WTC11 (cell line): ENCODE results near the gene ZNF821. TPM values are rescaled to one million over a fixed set of nuclear protein-coding genes. Genes with fewer than 3 reads are reported as not detected.
"Not testable (repeated sequence)": the region's sequence is repeated elsewhere in the genome, so short reads cannot be mapped to it uniquely, and the experiment has no call there.

Experiments
- ATAC-seq: fragments of 200-7000 bp; cut with Tn5 transposase; 2 replicates; pipeline ENCODE4 v1.10.0; 2021; ENCODE audit warnings: mild to moderate bottlenecking, moderate library complexity
- CTCF ChIA-PET: fragments of 300-600 bp; sonication (Branson Sonifier 250); formaldehyde crosslinking; loops from one replicate; lab custom pipeline; 2021; ENCODE audit warnings: antibody characterized with exemption; lab: Charles Lee
- POLR2A ChIA-PET: fragments of 350-600 bp; sonication (Branson Sonifier 250); formaldehyde crosslinking; loops from one replicate; lab custom pipeline; 2021; ENCODE audit warnings: antibody characterized with exemption; lab: Charles Lee
- DNase-seq: peaks from one replicate; pipeline ENCODE4 v3.0.0; 2021; ENCODE audit warnings: low spot score
- H3K27ac Mint-ChIP-seq: 2 replicates; pipeline ENCODE4 v1.8.0; 2021; ENCODE audit warnings: mixed read lengths
- H3K27me3 Mint-ChIP-seq: 2 replicates; pipeline ENCODE4 v1.8.0; 2021; ENCODE audit warnings: low read depth, mild to moderate bottlenecking, moderate library complexity, mixed read lengths
- H3K36me3 Mint-ChIP-seq: 2 replicates; pipeline ENCODE4 v1.8.0; 2021; ENCODE audit warnings: mixed read lengths
- H3K4me1 Mint-ChIP-seq: 2 replicates; pipeline ENCODE4 v1.8.0; 2022; ENCODE audit warnings: mixed read lengths
- H3K4me3 Mint-ChIP-seq: 2 replicates; pipeline ENCODE4 v1.8.0; 2021; ENCODE audit warnings: mild to moderate bottlenecking, moderate library complexity, mixed read lengths
- H3K9me3 Mint-ChIP-seq: 2 replicates; pipeline ENCODE4 v1.8.0; 2021; ENCODE audit warnings: mixed read lengths
- AR ChIP-seq: fragments of 250-450 bp; sonication (Bioruptor Pico); IDR thresholded peaks from 2 replicates; pipeline ENCODE4 v1.9.0; 2021; ENCODE audit warnings: mild to moderate bottlenecking
- CREB1 ChIP-seq: sonication (generic); formaldehyde crosslinking; IDR thresholded peaks from 2 replicates; pipeline ENCODE4 v1.8.0; 2023; ENCODE audit warnings: mild to moderate bottlenecking, missing genetic modification reagents
- ETV6 ChIP-seq: sonication (generic); formaldehyde crosslinking; IDR thresholded peaks from 2 replicates; pipeline ENCODE4 v1.8.1; 2022; ENCODE audit warnings: mild to moderate bottlenecking, missing genetic modification reagents
- GABPB1 ChIP-seq: sonication (generic); formaldehyde crosslinking; IDR thresholded peaks from 2 replicates; pipeline ENCODE4 v1.8.1; 2023; ENCODE audit warnings: mild to moderate bottlenecking, missing genetic modification reagents
- HMGXB4 ChIP-seq: sonication (generic); formaldehyde crosslinking; IDR thresholded peaks from 2 replicates; pipeline ENCODE4 v1.8.1; 2023; ENCODE audit warnings: mild to moderate bottlenecking, moderate library complexity, missing genetic modification reagents
- JUN ChIP-seq: sonication (generic); formaldehyde crosslinking; IDR thresholded peaks from 2 replicates; pipeline ENCODE4 v1.8.0; 2023; ENCODE audit warnings: mild to moderate bottlenecking, missing genetic modification reagents
- NFE2L1 ChIP-seq: sonication (generic); formaldehyde crosslinking; IDR thresholded peaks from 2 replicates; pipeline ENCODE4 v1.8.1; 2023; ENCODE audit warnings: missing genetic modification reagents
- NR1H2 ChIP-seq: sonication (generic); formaldehyde crosslinking; IDR thresholded peaks from 2 replicates; pipeline ENCODE4 v1.9.0; 2021; ENCODE audit warnings: mild to moderate bottlenecking, moderate library complexity, missing genetic modification reagents
- NR2C2 ChIP-seq: sonication (generic); formaldehyde crosslinking; IDR thresholded peaks from 2 replicates; pipeline ENCODE4 v1.8.0; 2022; ENCODE audit warnings: mild to moderate bottlenecking, missing genetic modification reagents
- PRRX2 ChIP-seq: fragments of 250-450 bp; sonication (Bioruptor Pico); IDR thresholded peaks from 2 replicates; pipeline ENCODE4 v1.8.0; 2021; ENCODE audit warnings: mild to moderate bottlenecking
- SMAD4 ChIP-seq: sonication (generic); formaldehyde crosslinking; IDR thresholded peaks from 2 replicates; pipeline ENCODE4 v1.8.0; 2022; ENCODE audit warnings: mild to moderate bottlenecking, missing genetic modification reagents
- ZBTB43 ChIP-seq: sonication (generic); formaldehyde crosslinking; IDR thresholded peaks from 2 replicates; pipeline ENCODE4 v1.8.1; 2023; ENCODE audit warnings: mild to moderate bottlenecking, missing genetic modification reagents
- ZNF121 ChIP-seq: sonication (generic); formaldehyde crosslinking; IDR thresholded peaks from 2 replicates; pipeline ENCODE4 v1.8.0; 2023; ENCODE audit warnings: missing genetic modification reagents
- ZNF138 ChIP-seq: sonication (generic); formaldehyde crosslinking; conservative IDR thresholded peaks from 2 replicates; pipeline ENCODE4 v1.8.1; 2022; ENCODE audit warnings: mild to moderate bottlenecking, moderate library complexity, missing genetic modification reagents
- ZNF219 ChIP-seq: sonication (generic); formaldehyde crosslinking; IDR thresholded peaks from 2 replicates; pipeline ENCODE4 v1.8.0; 2023; ENCODE audit warnings: missing genetic modification reagents, mild to moderate bottlenecking, borderline replicate concordance
- ZNF317 ChIP-seq: sonication (generic); formaldehyde crosslinking; IDR thresholded peaks from 2 replicates; pipeline ENCODE4 v1.8.1; 2023; ENCODE audit warnings: low read depth, mild to moderate bottlenecking, moderate library complexity, missing genetic modification reagents, borderline replicate concordance
- ZNF423 ChIP-seq: fragments of 250-450 bp; sonication (Bioruptor Pico); IDR thresholded peaks from 2 replicates; pipeline ENCODE4 v2.1.2; 2022; ENCODE audit warnings: mild to moderate bottlenecking, moderate library complexity
- total RNA-seq: library from RNA; stranded (reverse); gene quantifications from 3 replicates; pipeline ENCODE4 v1.2.3, GENCODE V29; 2021
- TF ChIP-seq, protein P1 (sequence below): sonication (generic); formaldehyde crosslinking; IDR thresholded peaks from 2 replicates; pipeline ENCODE4 v1.8.0; 2022; ENCODE audit warnings: mild to moderate bottlenecking, missing genetic modification reagents
- TF ChIP-seq, protein P2 (sequence below): sonication (generic); formaldehyde crosslinking; conservative IDR thresholded peaks from 2 replicates; pipeline ENCODE4 v1.8.1; 2022; ENCODE audit warnings: mild to moderate bottlenecking, missing genetic modification reagents
- TF ChIP-seq, protein P3 (sequence below): sonication (generic); formaldehyde crosslinking; IDR thresholded peaks from 2 replicates; pipeline ENCODE4 v1.8.0; 2022; ENCODE audit warnings: mild to moderate bottlenecking, missing genetic modification reagents
- TF ChIP-seq, protein P4 (sequence below): fragments of 250-450 bp; sonication (Bioruptor Pico); IDR thresholded peaks from 2 replicates; pipeline ENCODE4 v2.1.2; 2022; ENCODE audit warnings: mild to moderate bottlenecking, moderate library complexity

ZNF821 gene
- total RNA-seq, 1 experiment from 2014 or later: 16.2 TPM

DNA sequence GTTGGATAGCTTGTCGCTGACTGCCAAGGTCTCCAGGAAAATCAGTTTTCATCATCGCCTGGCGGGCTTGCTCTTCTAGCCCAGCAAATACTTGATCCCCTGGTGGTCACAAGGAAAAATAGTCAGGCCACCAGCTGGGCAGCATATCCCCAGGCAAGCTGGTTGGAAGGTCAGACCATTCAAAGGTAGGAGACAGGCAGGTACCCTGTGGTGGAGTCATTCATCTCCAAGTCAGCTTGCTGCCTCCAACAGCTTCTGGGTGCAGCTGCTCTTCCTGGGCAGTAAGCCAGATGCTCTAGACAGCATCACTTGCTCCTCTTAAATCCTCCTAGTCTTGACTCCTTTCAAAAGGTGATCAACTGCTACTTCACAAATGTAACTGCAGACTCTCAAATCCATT, 16.0 kb downstream of the ZNF821 start:
- POLR2A ChIA-PET: no interaction called here
- H3K27ac Mint-ChIP-seq: peak overlapping the region; percentile 75
- CTCF ChIA-PET: interaction anchor here (0.6 to 1.4 kb wide), 4 partner anchors 9 to 85 kb away, joined by 3 to 7 read pairs (median 3); no protein-coding TSS in a partner anchor
- H3K4me1 Mint-ChIP-seq: peaks cover 10% of the 10 kb centered on the region
- ATAC-seq (peak; percentile 57), DNase-seq (no peak)
- TF ChIP-seq HMGXB4 (CRISPR knock-in tag) (no peak), ETV6 (CRISPR knock-in tag) (no peak), AR (no peak), JUN (CRISPR knock-in tag) (no peak), ZNF423 (CRISPR knock-in tag) (peak; percentile 76)
- H3K27me3 Mint-ChIP-seq: no peaks in the 10 kb centered on the region
- H3K9me3 Mint-ChIP-seq: no peaks in the 10 kb centered on the region
- peaks cover 31% of the 10 kb centered on the region for H3K36me3 Mint-ChIP-seq
- H3K4me3 Mint-ChIP-seq: no peak overlapping the region

- peaks cover 10% of the 10 kb centered on the region for H3K4me1 Mint-ChIP-seq
- POLR2A ChIA-PET: not testable (repeated sequence)
Measured at GRCh38 chr16:71867175-71867574, 16.8 kb downstream of the ZNF821 start.

DNA sequence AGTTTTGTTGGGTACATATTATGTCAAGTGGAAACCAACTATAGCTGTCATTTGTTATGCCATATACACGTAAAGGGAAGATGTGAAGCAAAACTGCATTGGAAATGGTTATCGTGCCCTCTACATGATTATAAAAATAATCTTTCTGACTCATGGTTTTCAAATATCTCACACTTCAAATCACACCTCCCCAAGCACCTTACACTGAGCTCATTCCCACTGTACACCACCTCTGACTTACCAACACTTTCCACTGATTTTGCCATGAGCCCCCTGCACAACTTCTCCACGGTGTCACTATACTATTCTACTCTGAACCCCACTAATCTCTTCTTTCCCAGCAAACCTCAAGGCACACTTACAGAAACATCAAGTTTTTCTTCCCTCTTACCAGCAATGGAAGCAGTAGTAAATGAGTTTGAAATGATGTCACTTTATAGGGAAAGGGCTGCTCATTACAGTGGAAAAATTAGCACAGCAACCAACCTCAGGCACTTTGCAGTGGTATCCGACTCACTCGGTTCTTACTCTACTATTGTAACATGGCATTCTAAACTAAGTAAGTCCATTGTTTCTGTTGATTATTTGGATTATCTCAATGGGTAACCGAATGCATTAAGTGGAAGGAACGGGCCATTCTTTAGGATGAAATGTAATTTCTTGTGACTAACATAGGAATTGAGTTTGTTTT, 18.7 kb downstream of the ZNF821 start:
- Mint-ChIP-seq H3K4me1 (peaks cover 10% of the 10 kb centered on the region), H3K27ac (no peak overlapping the region), H3K27me3 (no peaks in the 10 kb centered on the region), H3K4me3 (no peak overlapping the region), H3K9me3 (no peaks in the 10 kb centered on the region), H3K36me3 (peaks cover 44% of the 10 kb centered on the region)
- no peak for ATAC-seq
- CTCF ChIA-PET: interaction anchor here (0.7 to 2.1 kb wide), 2 partner anchors 17 to 18 kb away, joined by 4 to 13 read pairs; partner anchors contain the start of gene ZNF821
- no peak for TF ChIP-seq ZNF138 (CRISPR knock-in tag)
- no peak for TF ChIP-seq SMAD4 (CRISPR knock-in tag)
- TF ChIP-seq, protein P1, sequence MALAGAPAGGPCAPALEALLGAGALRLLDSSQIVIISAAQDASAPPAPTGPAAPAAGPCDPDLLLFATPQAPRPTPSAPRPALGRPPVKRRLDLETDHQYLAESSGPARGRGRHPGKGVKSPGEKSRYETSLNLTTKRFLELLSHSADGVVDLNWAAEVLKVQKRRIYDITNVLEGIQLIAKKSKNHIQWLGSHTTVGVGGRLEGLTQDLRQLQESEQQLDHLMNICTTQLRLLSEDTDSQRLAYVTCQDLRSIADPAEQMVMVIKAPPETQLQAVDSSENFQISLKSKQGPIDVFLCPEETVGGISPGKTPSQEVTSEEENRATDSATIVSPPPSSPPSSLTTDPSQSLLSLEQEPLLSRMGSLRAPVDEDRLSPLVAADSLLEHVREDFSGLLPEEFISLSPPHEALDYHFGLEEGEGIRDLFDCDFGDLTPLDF: no peak
- no peak for TF ChIP-seq GABPB1 (CRISPR knock-in tag)
- TF ChIP-seq, protein P2, sequence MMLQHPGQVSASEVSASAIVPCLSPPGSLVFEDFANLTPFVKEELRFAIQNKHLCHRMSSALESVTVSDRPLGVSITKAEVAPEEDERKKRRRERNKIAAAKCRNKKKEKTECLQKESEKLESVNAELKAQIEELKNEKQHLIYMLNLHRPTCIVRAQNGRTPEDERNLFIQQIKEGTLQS (CRISPR knock-in tag): no peak
- no peak for TF ChIP-seq PRRX2
- no peak for TF ChIP-seq ZBTB43 (CRISPR knock-in tag)
- no peak for TF ChIP-seq NR1H2 (CRISPR knock-in tag)
- TF ChIP-seq ZNF317 (CRISPR knock-in tag): no peak
- TF ChIP-seq, protein P3, sequence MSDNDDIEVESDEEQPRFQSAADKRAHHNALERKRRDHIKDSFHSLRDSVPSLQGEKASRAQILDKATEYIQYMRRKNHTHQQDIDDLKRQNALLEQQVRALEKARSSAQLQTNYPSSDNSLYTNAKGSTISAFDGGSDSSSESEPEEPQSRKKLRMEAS (CRISPR knock-in tag): no peak
- TF ChIP-seq, protein P4, sequence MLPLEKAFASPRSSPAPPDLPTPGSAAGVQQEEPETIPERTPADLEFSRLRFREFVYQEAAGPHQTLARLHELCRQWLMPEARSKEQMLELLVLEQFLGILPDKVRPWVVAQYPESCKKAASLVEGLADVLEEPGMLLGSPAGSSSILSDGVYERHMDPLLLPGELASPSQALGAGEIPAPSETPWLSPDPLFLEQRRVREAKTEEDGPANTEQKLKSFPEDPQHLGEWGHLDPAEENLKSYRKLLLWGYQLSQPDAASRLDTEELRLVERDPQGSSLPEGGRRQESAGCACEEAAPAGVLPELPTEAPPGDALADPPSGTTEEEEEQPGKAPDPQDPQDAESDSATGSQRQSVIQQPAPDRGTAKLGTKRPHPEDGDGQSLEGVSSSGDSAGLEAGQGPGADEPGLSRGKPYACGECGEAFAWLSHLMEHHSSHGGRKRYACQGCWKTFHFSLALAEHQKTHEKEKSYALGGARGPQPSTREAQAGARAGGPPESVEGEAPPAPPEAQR (CRISPR knock-in tag): no peak
- no peak for TF ChIP-seq JUN (CRISPR knock-in tag)
- no peak for TF ChIP-seq NFE2L1 (CRISPR knock-in tag)
- no peak for TF ChIP-seq ZNF219 (CRISPR knock-in tag)
- no peak for TF ChIP-seq CREB1
- no peak for TF ChIP-seq ZNF121 (CRISPR knock-in tag)
- no peak for TF ChIP-seq NR2C2 (CRISPR knock-in tag)
- DNase-seq: no peak
- POLR2A ChIA-PET: no interaction called here

More at GRCh38 chr16:71867175-71867574, 16.8 kb downstream of the ZNF821 start:
- H3K36me3 Mint-ChIP-seq: peaks cover 31% of the 10 kb centered on the region
- CTCF ChIA-PET: interaction anchor here (0.6 to 1.4 kb wide), 5 partner anchors 9 to 33 kb away, joined by 3 to 7 read pairs (median 3); no protein-coding TSS in a partner anchor
- H3K9me3 Mint-ChIP-seq, H3K4me3 Mint-ChIP-seq, DNase-seq, ATAC-seq, H3K27me3 Mint-ChIP-seq, H3K27ac Mint-ChIP-seq: not testable (repeated sequence)
